Naive thymus-derived CD4-positive, alpha-beta T cell (primary cell): ENCODE results near the gene STMN3. TPM values are rescaled to one million over a fixed set of nuclear protein-coding genes. Genes with fewer than 3 reads are reported as not detected.

ENCODE experiments used
- ATAC-seq: fragments of 150-1000 bp; cut with Tn5 transposase; 2 replicates; pipeline ENCODE4 v1.10.0; 2021; ENCODE audit warnings: mild to moderate bottlenecking, moderate library complexity
- CTCF ChIA-PET: fragments of 350-600 bp; sonication (Branson Sonifier 250); formaldehyde crosslinking; loops from one replicate; lab custom pipeline; 2021; ENCODE audit warnings: antibody characterized with exemption; lab: Charles Lee
- POLR2A ChIA-PET: fragments of 350-600 bp; sonication (Branson Sonifier 250); formaldehyde crosslinking; loops from one replicate; lab custom pipeline; 2021; ENCODE audit warnings: antibody characterized with exemption, inconsistent platforms; lab: Charles Lee
- DNase-seq, 9 donors: peaks; one replicate each; pipeline versions ENCODE4 v3.0.0 to v3.0.0-alpha.2; 2020 to 2022; ENCODE audit warnings: mixed read lengths in 1 of 9
- H3K27ac ChIP-seq: one replicate; pipeline ENCODE4 v1.7.0; 2013; ENCODE audit warnings: mild to moderate bottlenecking, low read depth, low read length, moderate library complexity
- H3K27me3 ChIP-seq, 2 donors: one replicate each; pipeline ENCODE4 v1.7.0; 2013; ENCODE audit warnings: low read length in 2 of 2, mild to moderate bottlenecking in 2 of 2, moderate library complexity in 2 of 2; ENCODE audit not compliant: control insufficient read depth in 2 of 2, insufficient read depth in 2 of 2
- H3K36me3 ChIP-seq, 3 experiments: 1 replicate in 2 of 3; 2 replicates in 1 of 3; pipeline ENCODE4 v1.7.0; 2013; ENCODE audit warnings: low read length in 3 of 3, mild to moderate bottlenecking in 3 of 3, moderate library complexity in 1 of 3; ENCODE audit not compliant: insufficient read depth in 3 of 3, control insufficient read depth in 2 of 3
- H3K4me1 ChIP-seq, 2 donors: one replicate each; pipeline ENCODE4 v1.7.0; 2013; ENCODE audit warnings: low read length in 2 of 2, mild to moderate bottlenecking in 2 of 2, moderate library complexity in 1 of 2; ENCODE audit not compliant: control insufficient read depth in 2 of 2, insufficient read depth in 2 of 2
- H3K4me3 ChIP-seq: 2 replicates; pipeline ENCODE4 v1.7.0; 2013; ENCODE audit warnings: mild to moderate bottlenecking, low read length
- H3K9me3 ChIP-seq, 3 experiments: 1 replicate in 2 of 3; 2 replicates in 1 of 3; pipeline ENCODE4 v1.7.0; 2013; ENCODE audit warnings: low read length in 3 of 3; ENCODE audit not compliant: control insufficient read depth in 2 of 3
- H3K27ac Mint-ChIP-seq, 9 donors: one replicate each; pipeline ENCODE4 v1.8.0; 2020 to 2022; ENCODE audit warnings: mixed read lengths in 9 of 9, mild to moderate bottlenecking in 8 of 9, moderate library complexity in 5 of 9, inconsistent platforms in 2 of 9
- H3K27me3 Mint-ChIP-seq, 5 donors: one replicate each; pipeline ENCODE4 v1.8.0; 2021 to 2022; ENCODE audit warnings: mixed read lengths in 5 of 5, mild to moderate bottlenecking in 1 of 5
- H3K36me3 Mint-ChIP-seq, 5 donors: one replicate each; pipeline ENCODE4 v1.8.0; 2020 to 2022; ENCODE audit warnings: mixed read lengths in 5 of 5, mild to moderate bottlenecking in 3 of 5, inconsistent platforms in 1 of 5
- H3K4me1 Mint-ChIP-seq, 7 donors: one replicate each; pipeline ENCODE4 v1.8.0; 2020 to 2022; ENCODE audit warnings: mixed read lengths in 7 of 7, mild to moderate bottlenecking in 3 of 7, inconsistent platforms in 1 of 7
- H3K4me3 Mint-ChIP-seq, 10 donors: one replicate each; pipeline ENCODE4 v1.8.0; 2020 to 2022; ENCODE audit warnings: mild to moderate bottlenecking in 10 of 10, mixed read lengths in 10 of 10, moderate library complexity in 6 of 10, inconsistent platforms in 2 of 10
- H3K9me3 Mint-ChIP-seq, 11 donors: one replicate each; pipeline ENCODE4 v1.8.0; 2020 to 2022; ENCODE audit warnings: mixed read lengths in 11 of 11, mild to moderate bottlenecking in 4 of 11, inconsistent platforms in 1 of 11, moderate library complexity in 1 of 11
- intact Hi-C, 2 donors: fragments of 100-400 bp; cut with micrococcal nuclease; formaldehyde crosslinking; loops; one replicate each; pipeline ENCODE4 v1.15.1; 2023
- polyA plus RNA-seq, 2 donors: library from polyadenylated mRNA; unstranded; fragments of 300-500 nt; fragmentation: Illumina TruSeq; gene quantifications; one replicate each; pipeline ENCODE4 v1.2.3, GENCODE V29; 2021
- total RNA-seq, 6 experiments: library from RNA in 5 of 6; stranded (reverse) in 5 of 6; gene quantifications; 1 replicate in 5 of 6; 2 replicates in 1 of 6; pipeline ENCODE4 v1.2.3 and lab custom pipeline; 2021 to 2026

The STMN3 gene
- total and polyA plus RNA-seq, 7 experiments from 2014 or later, result 33.5 to 122 (median 54.4) TPM

DNA sequence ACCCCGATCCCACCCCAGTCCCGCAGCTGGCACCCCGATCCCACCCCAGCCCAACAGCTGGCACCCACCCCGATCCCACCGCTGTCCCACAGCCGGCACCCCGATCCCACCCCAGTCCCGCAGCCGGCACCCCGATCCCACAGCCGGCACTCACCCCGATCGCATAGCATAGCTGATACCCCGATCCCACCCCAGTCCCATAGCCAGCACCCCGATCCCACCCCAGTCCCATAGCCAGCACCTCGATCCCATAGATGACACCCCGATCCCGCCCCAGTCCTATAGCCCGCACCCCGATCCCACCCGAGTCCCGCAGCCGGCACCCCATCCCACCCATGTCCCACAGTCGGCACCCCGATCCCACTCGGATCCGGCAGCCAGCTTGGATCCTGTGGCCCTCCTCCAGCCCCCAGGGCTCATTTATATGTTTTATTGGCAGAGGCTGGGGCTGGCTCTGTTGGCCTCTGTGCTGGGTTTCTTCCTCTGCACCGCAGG is 25.4 kb downstream of the STMN3 start:
- ChIA-PET POLR2A (interaction anchor here (0.6 to 13.3 kb wide), 12 partner anchors 10 to 526 kb away, joined by 3 to 552 read pairs (median 8); partner anchors contain the start of genes ARFRP1, LIME1, PPDPF and RTEL1), CTCF (interaction anchor here (1.4 kb wide), 1 partner anchor 14 kb away, joined by 6 read pairs; no protein-coding TSS in a partner anchor)
- Histone ChIP-seq H3K27ac (peak overlapping the region; percentile 85), H3K9me3 (no peaks in the 10 kb centered on the region), H3K36me3 (peaks cover 0 to 11% (median 0%) of the 10 kb centered on the region in 3 experiments), H3K4me3 (peak overlapping the region; percentile 96), H3K27me3 (no peaks in the 10 kb centered on the region), H3K4me1 (peaks cover 33 to 45% of the 10 kb centered on the region in 2 donors)
- Mint-ChIP-seq H3K9me3 (peaks cover 0 to 2% (median 0%) of the 10 kb centered on the region in 11 donors), H3K27me3 (no peaks in the 10 kb centered on the region), H3K36me3 (peaks cover 4 to 22% (median 12%) of the 10 kb centered on the region in 5 donors), H3K27ac (peak overlapping the region; percentile 93 to 98 (median 95)), H3K4me1 (peaks cover 25 to 64% (median 40%) of the 10 kb centered on the region in 7 donors), H3K4me3 (peak overlapping the region; percentile 93 to 99 (median 98))
- no peak for DNase-seq
- no peak for ATAC-seq
- intact Hi-C loops, result loop anchor here (1.0 to 10.0 kb wide), 14 partner anchors 8 to 833 kb away; partner anchors contain the start of genes RTEL1 (in 2 of the 2), UCKL1 (in 2 of the 2), ARFGAP1 (in 1 of the 2) and ARFRP1 (in 1 of the 2)

DNA sequence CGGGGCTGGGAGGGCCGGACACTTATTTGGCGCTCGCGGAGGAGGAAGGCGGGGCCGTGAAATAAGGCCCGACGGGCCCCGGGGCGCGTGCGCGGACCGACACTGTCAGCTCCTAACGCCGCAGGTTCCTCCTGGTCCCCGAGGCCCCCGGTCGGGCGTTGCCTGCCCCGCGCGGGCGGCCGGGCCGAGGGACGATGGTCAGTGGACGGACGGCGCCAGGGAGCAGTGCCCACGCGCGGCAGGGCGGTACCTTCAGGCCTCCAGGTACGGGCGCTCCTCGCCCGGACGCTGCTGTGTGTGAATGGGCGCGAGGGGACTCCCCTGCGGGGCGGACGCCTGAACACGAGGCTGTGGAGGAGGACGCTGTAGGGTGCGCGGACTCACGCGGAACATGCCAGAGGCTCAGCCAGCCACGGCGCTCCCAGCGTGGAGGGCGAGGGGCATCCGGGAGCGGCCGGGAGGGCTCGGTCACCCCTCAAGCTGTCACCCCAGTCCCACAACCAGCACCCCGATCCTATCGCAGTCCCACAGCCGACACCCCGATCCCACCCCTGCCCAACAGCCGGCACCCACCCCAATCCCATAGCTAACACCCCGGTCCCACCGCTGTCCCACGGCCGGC is 26.0 kb downstream of the STMN3 start:
- no peaks in the 10 kb centered on the region for H3K27me3 Mint-ChIP-seq

DNA sequence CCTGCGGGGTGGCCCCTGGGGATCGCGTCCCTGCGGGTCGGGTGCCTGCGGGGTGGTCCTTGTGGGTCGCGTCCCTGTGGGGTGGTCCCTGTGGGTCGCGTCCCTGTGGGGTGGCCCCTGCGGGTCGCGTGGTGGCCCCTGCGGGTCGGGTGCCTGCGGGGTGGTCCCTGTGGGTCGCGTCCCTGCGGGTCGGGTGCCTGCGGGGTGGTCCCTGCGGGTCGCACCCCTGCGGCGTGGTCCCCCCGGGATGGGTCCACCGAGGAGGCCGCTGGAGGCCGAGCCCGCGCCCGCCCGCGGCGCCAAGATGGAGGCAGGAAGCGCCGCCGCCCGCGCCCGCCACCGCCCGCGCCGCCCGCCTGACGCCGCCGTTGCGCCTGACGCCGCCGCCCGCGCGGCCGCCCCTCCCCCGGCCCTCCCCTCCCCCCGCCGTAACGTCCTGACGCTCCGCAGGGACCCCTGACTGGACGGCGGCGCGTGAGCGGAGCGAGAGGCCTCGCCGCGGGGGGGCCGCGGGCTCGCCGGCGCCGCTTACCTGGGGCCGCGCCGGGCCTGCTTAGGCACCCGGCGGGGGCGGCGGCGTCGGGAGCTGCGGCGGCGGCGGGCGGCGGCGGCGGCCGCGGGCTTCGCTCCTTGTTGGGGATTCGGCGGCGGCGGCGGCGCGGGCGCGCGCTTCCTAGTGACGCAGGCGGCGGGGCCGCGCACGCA is 26.6 kb downstream of the STMN3 start, which contains the start of gene GMEB2:
TSS of gene GMEB2 (minus strand) at position 678 of the 705 bp plus-strand sequence. CDS start 7,704 bp downstream, outside the sequence.
- no peaks in the 10 kb centered on the region for H3K27me3 ChIP-seq
- H3K4me3 ChIP-seq, result peak within 1 kb of the TSS; percentile 96
- H3K9me3 Mint-ChIP-seq, result peaks cover 0 to 2% (median 0%) of the 10 kb centered on the region in 11 donors
- DNase-seq (peak in 3 of 9 donors; percentile 75 to 91 (median 80)), ATAC-seq (peak; percentile 64)
- H3K4me1 Mint-ChIP-seq, result peaks cover 27 to 64% (median 44%) of the 10 kb centered on the region in 7 donors
- peak within 1 kb of the TSS; percentile 93 to 98 (median 95) for H3K27ac Mint-ChIP-seq
- H3K27me3 Mint-ChIP-seq, result no peaks in the 10 kb centered on the region
- peaks cover 28 to 35% of the 10 kb centered on the region in 2 donors for H3K4me1 ChIP-seq
- ChIA-PET POLR2A (interaction anchor here (0.7 to 13.3 kb wide), 12 partner anchors 9 to 354 kb away, joined by 3 to 552 read pairs (median 8); partner anchors contain the start of genes ARFRP1, LIME1, PPDPF and PRPF6), CTCF (interaction anchor here (1.4 kb wide), 1 partner anchor 15 kb away, joined by 6 read pairs; no protein-coding TSS in a partner anchor)
- peak within 1 kb of the TSS; percentile 98 for H3K27ac ChIP-seq
- intact Hi-C loops, result loop anchor here (1.0 to 10.0 kb wide), 14 partner anchors 9 to 832 kb away; partner anchors contain the start of genes RTEL1 (in 2 of the 2), UCKL1 (in 2 of the 2), ARFGAP1 (in 1 of the 2) and ARFRP1 (in 1 of the 2)
- H3K4me3 Mint-ChIP-seq, result peak within 1 kb of the TSS; percentile 93 to 99 (median 98)
- H3K36me3 Mint-ChIP-seq, result peaks cover 4 to 27% (median 13%) of the 10 kb centered on the region in 5 donors
- peaks cover 0 to 11% (median 0%) of the 10 kb centered on the region in 3 experiments for H3K36me3 ChIP-seq
- no peaks in the 10 kb centered on the region for H3K9me3 ChIP-seq

More for the DNA sequence above, 26.0 kb downstream of the STMN3 start:
- Histone ChIP-seq H3K4me1 (peaks cover 29 to 40% of the 10 kb centered on the region in 2 donors), H3K27ac (peak overlapping the region; percentile 85), H3K36me3 (peaks cover 0 to 11% (median 0%) of the 10 kb centered on the region in 3 experiments), H3K9me3 (no peaks in the 10 kb centered on the region), H3K4me3 (peak overlapping the region; percentile 96), H3K27me3 (no peaks in the 10 kb centered on the region)
- H3K4me1 Mint-ChIP-seq, result peaks cover 28 to 64% (median 42%) of the 10 kb centered on the region in 7 donors
- intact Hi-C loops, result loop anchor here (1.0 to 10.0 kb wide), 14 partner anchors 8 to 832 kb away; partner anchors contain the start of genes RTEL1 (in 2 of the 2), UCKL1 (in 2 of the 2), ARFGAP1 (in 1 of the 2) and ARFRP1 (in 1 of the 2)
- peaks cover 0 to 2% (median 0%) of the 10 kb centered on the region in 11 donors for H3K9me3 Mint-ChIP-seq
- DNase-seq (peak; percentile 74 to 99 (median 97)), ATAC-seq (peak; percentile 93)
- H3K4me3 Mint-ChIP-seq, result peak overlapping the region; percentile 93 to 99 (median 98)
- H3K27ac Mint-ChIP-seq, result peak overlapping the region; percentile 79 to 98 (median 95)
- CTCF ChIA-PET, result interaction anchor here (1.4 kb wide), 1 partner anchor 15 kb away, joined by 6 read pairs; no protein-coding TSS in a partner anchor
- POLR2A ChIA-PET, result interaction anchor here (0.6 to 13.3 kb wide), 15 partner anchors 10 to 525 kb away, joined by 3 to 552 read pairs (median 6); partner anchors contain the start of genes ARFRP1, LIME1, PPDPF and PRPF6
- peaks cover 4 to 27% (median 13%) of the 10 kb centered on the region in 5 donors for H3K36me3 Mint-ChIP-seq

DNA sequence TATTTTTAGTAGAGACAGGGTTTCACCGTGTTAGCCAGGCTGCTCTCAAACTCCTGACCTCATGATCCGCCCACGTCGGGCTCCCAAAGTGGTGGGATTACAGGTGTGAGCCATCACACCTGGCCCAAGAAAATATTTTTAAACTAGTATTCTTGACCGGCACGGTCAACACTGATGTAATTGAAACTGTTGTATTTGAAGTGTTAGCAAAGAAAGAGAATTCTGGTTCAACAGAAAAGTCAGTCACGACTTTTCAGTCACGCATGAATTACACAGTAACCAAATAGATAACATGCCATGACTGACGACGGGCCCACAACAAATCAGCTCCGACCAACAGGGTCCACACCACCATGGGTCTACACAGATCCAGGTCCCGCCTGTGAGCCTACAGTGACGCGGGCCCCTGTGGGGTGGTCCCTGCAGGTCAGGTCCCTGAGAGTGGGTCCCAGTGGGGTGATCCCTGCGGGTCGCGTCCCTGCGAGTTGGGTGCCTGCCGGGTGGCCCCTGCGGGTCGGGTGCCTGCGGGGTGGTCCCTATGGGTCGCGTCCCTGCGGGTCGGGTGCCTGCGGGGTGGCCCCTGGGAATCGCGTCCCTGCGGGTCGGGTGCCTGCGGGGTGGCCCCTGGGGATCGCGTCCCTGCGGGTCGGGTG is 27.3 kb downstream of the STMN3 start:
- peak overlapping the region; percentile 68 to 86 (median 81) for H3K4me3 Mint-ChIP-seq
- CTCF ChIA-PET, result interaction anchor here (1.4 to 1.9 kb wide), 2 partner anchors 16 to 87 kb away, joined by 3 to 11 read pairs; no protein-coding TSS in a partner anchor
- Histone ChIP-seq H3K4me1 (peaks cover 24 to 29% of the 10 kb centered on the region in 2 donors), H3K4me3 (peak overlapping the region; percentile 67), H3K27ac (peak overlapping the region; percentile 98), H3K9me3 (no peaks in the 10 kb centered on the region), H3K27me3 (no peaks in the 10 kb centered on the region), H3K36me3 (peaks cover 0 to 11% (median 0%) of the 10 kb centered on the region in 3 experiments)
- ATAC-seq (no peak), DNase-seq (peak in 4 of 9 donors; percentile 19 to 39 (median 33))
- peaks cover 29 to 61% (median 44%) of the 10 kb centered on the region in 7 donors for H3K4me1 Mint-ChIP-seq
- H3K27me3 Mint-ChIP-seq, result no peaks in the 10 kb centered on the region
- POLR2A ChIA-PET, result interaction anchor here (0.7 to 13.3 kb wide), 10 partner anchors 13 to 270 kb away, joined by 3 to 552 read pairs (median 4); partner anchors contain the start of genes ARFRP1, RTEL1, STMN3 and ZGPAT
- peaks cover 0 to 2% (median 0%) of the 10 kb centered on the region in 11 donors for H3K9me3 Mint-ChIP-seq
- peaks cover 4 to 28% (median 13%) of the 10 kb centered on the region in 5 donors for H3K36me3 Mint-ChIP-seq
- intact Hi-C loops, result loop anchor here (2.0 to 10.0 kb wide), 5 partner anchors 81 to 831 kb away; partner anchors contain the start of genes ARFGAP1 (in 1 of the 2), ARFRP1 (in 1 of the 2), LIME1 (in 1 of the 2) and MRGBP (in 1 of the 2)
- H3K27ac Mint-ChIP-seq, result peak overlapping the region; percentile 77 to 97 (median 94)

DNA sequence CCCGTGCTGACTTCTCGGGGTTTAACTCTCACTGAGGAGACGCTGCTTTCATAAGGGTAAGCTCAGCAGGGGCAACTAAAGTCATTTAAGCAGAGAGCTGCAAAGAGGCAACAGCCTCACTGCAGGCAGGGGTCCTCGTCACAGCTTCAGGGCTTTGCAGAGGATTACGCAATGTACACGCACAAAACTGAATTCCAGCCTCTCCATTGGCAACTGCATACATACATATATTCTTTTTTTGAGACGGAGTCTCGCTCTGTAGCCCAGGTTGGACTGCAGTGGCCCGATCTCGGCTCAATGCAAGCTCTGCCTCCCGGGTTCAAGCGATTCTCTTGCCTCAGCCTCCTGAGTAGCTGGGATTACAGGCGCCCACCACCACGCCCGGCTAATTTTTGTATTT is 28.7 kb downstream of the STMN3 start:
- H3K36me3 Mint-ChIP-seq, result peaks cover 4 to 23% (median 10%) of the 10 kb centered on the region in 5 donors
- Histone ChIP-seq H3K27me3 (no peaks in the 10 kb centered on the region), H3K4me3 (no peak overlapping the region), H3K9me3 (no peaks in the 10 kb centered on the region), H3K27ac (no peak overlapping the region), H3K4me1 (peaks cover 17 to 22% of the 10 kb centered on the region in 2 donors), H3K36me3 (peaks cover 0 to 10% (median 0%) of the 10 kb centered on the region in 3 experiments)
- ChIA-PET CTCF (interaction anchor here (1.1 to 1.9 kb wide), 4 partner anchors 11 to 87 kb away, joined by 3 to 11 read pairs (median 3); partner anchors contain the start of gene PTK6), POLR2A (interaction anchor here (1.1 to 13.3 kb wide), 10 partner anchors 15 to 126 kb away, joined by 3 to 552 read pairs (median 4); partner anchors contain the start of genes ARFRP1, RTEL1 and ZGPAT)
- ATAC-seq (no peak), DNase-seq (no peak)
- H3K4me1 Mint-ChIP-seq, result peaks cover 33 to 59% (median 43%) of the 10 kb centered on the region in 7 donors
- intact Hi-C loops, result loop anchor here in 1 of 2 donors (10.0 kb wide), 1 partner anchor 830 kb away; the partner anchor contains the start of gene MRGBP
- peaks cover 0 to 2% (median 0%) of the 10 kb centered on the region in 11 donors for H3K9me3 Mint-ChIP-seq
- peak overlapping the region in 5 of 10 donors; percentile 25 to 83 (median 43) for H3K4me3 Mint-ChIP-seq
- H3K27me3 Mint-ChIP-seq, result no peaks in the 10 kb centered on the region
- H3K27ac Mint-ChIP-seq, result peak overlapping the region in 6 of 9 donors; percentile 14 to 88 (median 61)
